Suprapubic skin (tissue), 4 donors: ENCODE results near the gene CUEDC2.

ENCODE experiments used
- CTCF ChIP-seq, 2 donors: fragments of 200-600 bp in 1 of 2; fragments of 450-650 bp in 1 of 2; sonication (generic) in 1 of 2; IDR thresholded peaks; one replicate each; pipeline ENCODE4 v1.5.1; 2016 to 2019; ENCODE audit warnings: antibody characterized with exemption in 2 of 2, mild to moderate bottlenecking in 1 of 2, moderate library complexity in 1 of 2
- POLR2A ChIP-seq, 2 donors: fragments of 450-650 bp; IDR thresholded peaks; one replicate each; pipeline ENCODE4 v1.6.1; 2017; ENCODE audit warnings: antibody characterized with exemption in 2 of 2, mild to moderate bottlenecking in 2 of 2, moderate library complexity in 2 of 2
- POLR2AphosphoS5 ChIP-seq, 3 donors: sonication (generic); formaldehyde crosslinking; IDR thresholded peaks; one replicate each; pipeline ENCODE4 v1.6.1; 2017; ENCODE audit warnings: antibody characterized with exemption in 3 of 3

- TF ChIP-seq CTCF (IDR thresholded peaks at IDR 0.05) = no peak
- no peak for TF ChIP-seq POLR2A (IDR thresholded peaks at IDR 0.05)
- TF ChIP-seq POLR2AphosphoS5 (IDR thresholded peaks at IDR 0.05) = peak in 1 of 3 donors; percentile 22
Measured at GRCh38 chr10:102450124-102450373, 17.7 kb upstream of the CUEDC2 start.
